SK-N-SH (cell line): ENCODE data around the gene ACOXL. TPM values are rescaled to one million over a fixed set of nuclear protein-coding genes. Genes with fewer than 3 reads are reported as not detected.
A peak's percentile ranks its signal among the peaks of the same experiment; 100 is the strongest.

ENCODE experiments used
- CTCF ChIA-PET: fragments of 300-600, 350-600 bp; formaldehyde crosslinking; extraction: SDS; loops from one replicate; lab custom pipeline; 2021; lab: Yijun Ruan, JAX
- POLR2A ChIA-PET: fragments of 350-600 bp; sonication (Branson Sonifier 250); formaldehyde crosslinking; extraction: SDS; loops from one replicate; lab custom pipeline; 2020; ENCODE audit warnings: antibody characterized with exemption, inconsistent platforms; lab: Yijun Ruan, JAX
- DNase-seq: peaks from one replicate; pipeline ENCODE4 v3.0.0; 2012
- H2AFZ ChIP-seq: fragments of 200-600 bp; sonication (generic); 2 replicates; pipeline ENCODE4 v1.8.1; 2016; ENCODE audit warnings: antibody characterized with exemption, mild to moderate bottlenecking, low read depth
- H3F3A ChIP-seq: fragments of 200-600 bp; sonication (generic); replicated peaks from 2 replicates; pipeline ENCODE3; 2016; ENCODE audit warnings: antibody characterized with exemption, mild to moderate bottlenecking; ENCODE audit not compliant: insufficient read depth
- H3K27ac ChIP-seq, 2 experiments: fragments of 200-500 bp in 1 of 2; fragments of 200-600 bp in 1 of 2; sonication (Bioruptor generic) in 1 of 2; sonication (generic), shearing (Covaris generic) in 1 of 2; 2 replicates each; pipeline versions ENCODE4 v1.5.1 to v1.6.1; 2014 to 2016; ENCODE audit warnings: low read depth in 2 of 2, inconsistent platforms in 1 of 2, low read length in 1 of 2, mild to moderate bottlenecking in 1 of 2, mixed read lengths in 1 of 2
- H3K27me3 ChIP-seq: fragments of 200-600 bp; sonication (generic), shearing (Covaris generic); 2 replicates; pipeline ENCODE4 v1.6.1; 2016; ENCODE audit warnings: mixed run types; ENCODE audit not compliant: insufficient read depth
- H3K36me3 ChIP-seq, 2 experiments: fragments of 200-500 bp in 1 of 2; fragments of 200-600 bp in 1 of 2; sonication (Bioruptor generic) in 1 of 2; sonication (generic) in 1 of 2; replicated peaks in 1 of 2; 2 replicates each; pipeline versions ENCODE3 to v1.5.1; 2014 to 2016; ENCODE audit warnings: low read length in 1 of 2, mild to moderate bottlenecking in 1 of 2; ENCODE audit not compliant: insufficient read depth in 2 of 2, control insufficient read depth in 1 of 2
- H3K4me1 ChIP-seq, 2 experiments: fragments of 200-500 bp in 1 of 2; fragments of 200-600 bp in 1 of 2; sonication (Bioruptor generic) in 1 of 2; sonication (generic), shearing (Covaris generic) in 1 of 2; 2 replicates each; pipeline versions ENCODE4 v1.5.1 to v1.6.1; 2014 to 2016; ENCODE audit warnings: low read depth in 1 of 2, low read length in 1 of 2, mixed run types in 1 of 2; ENCODE audit not compliant: insufficient read depth in 2 of 2, control insufficient read depth in 1 of 2
- H3K4me2 ChIP-seq: fragments of 200-600 bp; sonication (generic), shearing (Covaris generic); 2 replicates; pipeline ENCODE4 v1.6.1; 2017; ENCODE audit warnings: mixed run types
- H3K4me3 ChIP-seq, 2 experiments: fragments of 200-500 bp in 1 of 2; fragments of 200-600 bp in 1 of 2; sonication (Bioruptor generic) in 1 of 2; sonication (generic), shearing (Covaris generic) in 1 of 2; 2 replicates each; pipeline versions ENCODE4 v1.5.1 to v1.8.1; 2014 to 2016; ENCODE audit warnings: low read depth in 2 of 2, inconsistent platforms in 1 of 2, low read length in 1 of 2, mild to moderate bottlenecking in 1 of 2, mixed read lengths in 1 of 2, moderate library complexity in 1 of 2
- H3K79me2 ChIP-seq: fragments of 200-600 bp; sonication (generic); 2 replicates; pipeline ENCODE4 v1.8.1; 2017; ENCODE audit warnings: mild to moderate bottlenecking; ENCODE audit not compliant: insufficient read depth
- H3K9ac ChIP-seq: fragments of 200-600 bp; sonication (generic); 2 replicates; pipeline ENCODE4 v1.6.1; 2017; ENCODE audit warnings: mixed run types
- H3K9me2 ChIP-seq: fragments of 200-600 bp; sonication (generic); 2 replicates; pipeline ENCODE4 v1.6.1; 2017; ENCODE audit warnings: mixed run types
- H3K9me3 ChIP-seq: fragments of 200-600 bp; sonication (generic); 2 replicates; pipeline ENCODE4 v1.6.1; 2017; ENCODE audit warnings: mixed run types, mild to moderate bottlenecking, moderate library complexity
- H4K20me1 ChIP-seq: fragments of 200-600 bp; sonication (generic); 2 replicates; pipeline ENCODE4 v1.6.1; 2017; ENCODE audit warnings: mild to moderate bottlenecking, mixed run types; ENCODE audit not compliant: insufficient read depth
- CTCF ChIP-seq: fragments of 200-600 bp; sonication (generic); IDR thresholded peaks from 2 replicates; pipeline ENCODE4 v1.6.1; 2017; ENCODE audit warnings: antibody characterized with exemption, mild to moderate bottlenecking, moderate library complexity
- JUND ChIP-seq: IDR thresholded peaks from 2 replicates; pipeline ENCODE4 v1.4.0; 2012
- MEF2A ChIP-seq: IDR thresholded peaks from 2 replicates; pipeline ENCODE4 v1.4.0; 2012; ENCODE audit warnings: low read depth, borderline replicate concordance
- NFIC ChIP-seq: IDR thresholded peaks from 2 replicates; pipeline ENCODE4 v1.4.0; 2012; ENCODE audit warnings: borderline replicate concordance
- NRF1 ChIP-seq: IDR thresholded peaks from 2 replicates; pipeline ENCODE4 v1.6.1; 2012; ENCODE audit warnings: low read depth, mild to moderate bottlenecking, low read length
- PBX3 ChIP-seq: IDR thresholded peaks from 2 replicates; pipeline ENCODE4; 2012
- RAD21 ChIP-seq: IDR thresholded peaks from 2 replicates; pipeline ENCODE4 v1.6.1; 2012; ENCODE audit warnings: mild to moderate bottlenecking, low read length
- RCOR1 ChIP-seq: fragments of 150-350 bp; IDR thresholded peaks from 2 replicates; pipeline ENCODE4 v1.6.1; 2017; ENCODE audit warnings: antibody characterized with exemption, low read length
- RFX5 ChIP-seq: IDR thresholded peaks from 2 replicates; pipeline ENCODE4 v1.6.1; 2012; ENCODE audit warnings: mild to moderate bottlenecking, improper control_type of control experiment, low read length
- SMC3 ChIP-seq: IDR thresholded peaks from 2 replicates; pipeline ENCODE4 v1.6.1; 2012; ENCODE audit warnings: low read depth, low read length, improper control_type of control experiment
- TEAD4 ChIP-seq: IDR thresholded peaks from 2 replicates; pipeline ENCODE4 v1.4.0; 2012; ENCODE audit warnings: mild to moderate bottlenecking, borderline replicate concordance; ENCODE audit not compliant: insufficient read depth
- USF1 ChIP-seq: IDR thresholded peaks from 2 replicates; pipeline ENCODE4 v1.4.0; 2012; ENCODE audit warnings: low read depth, borderline replicate concordance
- ZBTB33 ChIP-seq: IDR thresholded peaks from 2 replicates; pipeline ENCODE4 v1.4.0; 2012; ENCODE audit warnings: low read depth, borderline replicate concordance
- WGBS: methylation state at CpG from one replicate; pipeline ENCODE4 v1.1.6; 2017; ENCODE audit warnings: low lambda C conversion rate; 5-methylcytosine and 5-hydroxymethylcytosine counted together
- polyA plus RNA-seq, 3 experiments: library from polyadenylated mRNA; depleted of rRNA; stranded (reverse); fragments of >200 nt; gene quantifications; 2 replicates each; pipeline ENCODE4 v1.2.3, GENCODE V29; 2012

The ACOXL gene
- polyA plus RNA-seq, 1 of the 3 experiments (the other 2 are of a cell fraction): not detected

GRCh38 chr2:111116843-111117597, 384.6 kb downstream of the ACOXL start:
- peak; percentile 80 for DNase-seq
- H3K9me2 ChIP-seq: no peaks in the 10 kb centered on the region
- no peaks in the 10 kb centered on the region; the same call in 1 of the 2 replicates for H4K20me1 ChIP-seq
- no peak overlapping the region for H2AFZ ChIP-seq
- no peak overlapping the region for H3K4me2 ChIP-seq
- no peak overlapping the region for H3K9ac ChIP-seq
- H3K79me2 ChIP-seq: no peaks in the 10 kb centered on the region
- ChIA-PET POLR2A (no interaction called here), CTCF (interaction anchor here (0.6 to 2.1 kb wide), 6 partner anchors 9 to 305 kb away, joined by 3 to 11 read pairs (median 4); no protein-coding TSS in a partner anchor)
- H3K27me3 ChIP-seq: no peaks in the 10 kb centered on the region
- H3K36me3 ChIP-seq: no peaks in the 10 kb centered on the region
- H3K9me3 ChIP-seq: no peaks in the 10 kb centered on the region
- no peak overlapping the region; a peak in 1 of 4 replicates for H3K4me3 ChIP-seq
- no peak for TF ChIP-seq ZBTB33
- no peak for TF ChIP-seq NFIC
- TF ChIP-seq TEAD4: no peak
- peak; percentile 82 for TF ChIP-seq SMC3
- TF ChIP-seq USF1: no peak
- no peak for TF ChIP-seq JUND
- no peak for TF ChIP-seq RCOR1
- TF ChIP-seq MEF2A: no peak
- no peak for TF ChIP-seq NRF1
- peak; percentile 82 for TF ChIP-seq RAD21
- TF ChIP-seq CTCF: peak; percentile 68
- TF ChIP-seq RFX5: no peak
- no peak for TF ChIP-seq PBX3
- 64% methylated on average over 30 of the region's 30 CpGs for WGBS
- H3K27ac ChIP-seq: no peak overlapping the region
- peaks cover 0 to 7% of the 10 kb centered on the region in 2 experiments; a peak in 1 of 4 replicates for H3K4me1 ChIP-seq
- H3F3A ChIP-seq: peaks cover 4% of the 10 kb centered on the region
